DOHH2 (cell line): ENCODE data around the gene TAX1BP1.

ENCODE experiments used
- EZH2phosphoT487 ChIP-seq: fragments of 200-600 bp; sonication (generic); IDR thresholded peaks from 2 replicates; pipeline ENCODE4 v1.6.1; 2017; ENCODE audit warnings: borderline replicate concordance, mild to moderate bottlenecking, antibody characterized with exemption, low read length, moderate library complexity, mixed read lengths
- TF ChIP-seq, protein P1 (sequence below): fragments of 200-600 bp; sonication (generic); IDR thresholded peaks from one replicate; pipeline ENCODE4 v1.5.1; 2014; ENCODE audit warnings: antibody characterized with exemption, mild to moderate bottlenecking, low read depth, low read length; ENCODE audit not compliant: poor library complexity, severe bottlenecking

DNA sequence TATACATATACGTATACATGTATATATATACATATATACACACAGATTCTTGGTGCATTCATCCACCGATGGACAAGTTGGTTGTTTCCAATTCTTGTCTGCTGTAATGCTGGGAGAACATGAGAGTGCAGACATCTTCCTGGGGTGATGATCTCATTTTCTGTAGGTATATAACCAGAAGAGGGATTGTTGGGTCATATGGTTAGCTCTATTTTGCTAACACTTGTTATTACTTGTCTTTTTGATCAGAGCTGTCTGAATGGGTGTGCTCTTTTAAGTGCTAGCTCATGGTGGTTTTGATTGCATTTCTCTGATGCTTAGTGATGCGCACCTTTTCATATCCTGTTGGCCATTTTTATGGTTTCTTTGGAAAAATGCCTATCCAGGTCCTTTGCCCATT, 106.4 kb downstream of the TAX1BP1 start:
- TF ChIP-seq, protein P1, sequence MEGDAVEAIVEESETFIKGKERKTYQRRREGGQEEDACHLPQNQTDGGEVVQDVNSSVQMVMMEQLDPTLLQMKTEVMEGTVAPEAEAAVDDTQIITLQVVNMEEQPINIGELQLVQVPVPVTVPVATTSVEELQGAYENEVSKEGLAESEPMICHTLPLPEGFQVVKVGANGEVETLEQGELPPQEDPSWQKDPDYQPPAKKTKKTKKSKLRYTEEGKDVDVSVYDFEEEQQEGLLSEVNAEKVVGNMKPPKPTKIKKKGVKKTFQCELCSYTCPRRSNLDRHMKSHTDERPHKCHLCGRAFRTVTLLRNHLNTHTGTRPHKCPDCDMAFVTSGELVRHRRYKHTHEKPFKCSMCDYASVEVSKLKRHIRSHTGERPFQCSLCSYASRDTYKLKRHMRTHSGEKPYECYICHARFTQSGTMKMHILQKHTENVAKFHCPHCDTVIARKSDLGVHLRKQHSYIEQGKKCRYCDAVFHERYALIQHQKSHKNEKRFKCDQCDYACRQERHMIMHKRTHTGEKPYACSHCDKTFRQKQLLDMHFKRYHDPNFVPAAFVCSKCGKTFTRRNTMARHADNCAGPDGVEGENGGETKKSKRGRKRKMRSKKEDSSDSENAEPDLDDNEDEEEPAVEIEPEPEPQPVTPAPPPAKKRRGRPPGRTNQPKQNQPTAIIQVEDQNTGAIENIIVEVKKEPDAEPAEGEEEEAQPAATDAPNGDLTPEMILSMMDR = no peak
- no peak for TF ChIP-seq EZH2phosphoT487
